NCI-H1436 treated with DMSO at 0.1 percent for 48 hours (cell line): Measurements from ENCODE around the gene EXOC6B.

Experiments
- DNase-seq: peaks from one replicate; lab custom pipeline; 2025; lab: John Stamatoyannopoulos, UW

The EXOC6B gene

GRCh38 chr2:72788756-72789155 lies 37.1 kb downstream of the EXOC6B start:
- DNase-seq, result no peak

- no peak for DNase-seq
Observed at GRCh38 chr2:72785517-72785916, 40.3 kb downstream of the EXOC6B start.

DNA sequence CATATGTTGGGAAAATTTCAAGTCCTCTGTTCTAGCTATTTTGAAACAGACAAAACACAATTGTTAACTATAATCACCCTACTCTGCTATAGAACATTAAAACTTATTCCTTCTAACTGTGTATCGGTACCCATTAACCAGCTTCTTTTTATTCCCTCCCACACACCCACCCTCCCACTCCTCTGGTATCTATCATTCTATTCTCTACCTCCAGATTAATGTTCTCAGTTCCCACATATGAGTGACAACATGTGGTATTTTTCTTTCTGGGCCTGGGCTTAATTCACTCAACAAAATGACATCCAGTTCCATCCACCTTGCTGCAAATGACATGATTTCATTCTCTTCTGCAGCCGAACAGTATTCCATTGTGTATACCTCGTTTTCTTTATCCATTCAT lies 43.3 kb downstream of the EXOC6B start:
- no peak for DNase-seq

GRCh38 chr2:72781480-72781879 lies 44.4 kb downstream of the EXOC6B start:
- DNase-seq, result no peak

DNA sequence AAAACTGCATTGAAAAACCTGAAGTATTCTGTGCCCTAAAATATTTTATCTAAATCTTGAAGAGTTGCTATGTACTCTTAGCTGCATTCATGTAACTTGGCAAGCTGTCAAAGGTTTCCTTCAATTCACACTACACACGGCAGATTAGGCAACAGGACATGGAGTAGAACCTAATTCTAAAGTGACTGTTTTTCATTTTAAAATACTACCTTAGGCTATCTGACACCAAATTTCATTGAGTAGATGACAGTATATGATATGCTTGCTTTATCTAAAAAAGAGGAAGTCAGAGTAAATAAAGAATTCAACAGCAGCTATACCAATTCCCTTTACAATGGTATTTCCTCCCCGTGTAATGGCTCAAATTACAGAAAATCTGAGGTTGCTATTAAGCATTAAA lies 45.4 kb downstream of the EXOC6B start:
- no peak for DNase-seq

GRCh38 chr2:72779495-72779894 lies 46.3 kb downstream of the EXOC6B start:
- no peak for DNase-seq

DNA sequence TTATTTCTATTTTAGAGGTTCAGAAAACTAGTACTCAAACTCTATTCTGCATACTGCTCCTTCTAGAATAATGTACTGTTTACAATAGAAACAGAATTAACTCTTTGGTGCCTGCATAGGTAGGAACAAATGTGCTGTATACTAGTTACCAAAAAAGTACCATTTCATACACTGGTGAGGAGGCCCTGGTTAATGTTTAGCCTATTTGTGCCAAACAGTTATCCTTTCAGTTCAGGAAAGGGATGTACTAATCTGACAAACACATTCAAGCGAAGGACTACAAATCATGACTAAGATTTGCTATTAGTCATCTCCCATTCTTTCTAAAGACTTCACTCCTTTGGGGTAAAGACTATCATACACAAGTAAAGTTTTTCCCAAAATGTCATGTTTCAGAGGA lies 47.4 kb downstream of the EXOC6B start:
- no peak for DNase-seq

DNA sequence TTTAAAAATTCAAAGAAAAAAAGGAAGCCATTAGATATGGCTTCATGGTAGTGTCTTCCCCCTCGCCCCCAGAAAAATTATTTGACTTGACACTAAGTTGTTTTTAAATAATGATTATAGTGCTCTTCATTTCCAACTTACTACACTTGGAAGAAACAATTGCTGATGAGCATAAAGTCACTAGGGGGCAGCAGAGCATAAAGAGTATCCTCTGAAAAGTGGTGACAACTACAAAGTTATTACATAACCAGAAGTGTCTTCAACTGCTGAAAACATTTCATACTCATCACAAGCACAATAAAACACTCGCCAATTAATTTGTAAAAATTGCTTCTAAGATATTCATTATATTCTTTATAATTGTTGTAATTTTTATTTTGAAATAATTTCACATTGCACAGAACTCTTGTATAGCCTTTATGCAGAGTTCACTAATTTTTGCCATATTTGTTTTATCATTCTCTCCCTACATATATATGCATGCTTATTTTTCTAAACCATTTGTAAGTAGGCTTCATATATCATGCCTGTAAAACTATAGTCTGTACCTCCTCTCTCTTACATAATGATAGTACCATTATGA lies 54.9 kb downstream of the EXOC6B start:
- DNase-seq, result peak; percentile 36

- DNase-seq, result no peak
Observed at GRCh38 chr2:72765997-72766609, 59.7 kb downstream of the EXOC6B start.

- no peak for DNase-seq
Observed at GRCh38 chr2:72762276-72762675, 63.6 kb downstream of the EXOC6B start.

DNA sequence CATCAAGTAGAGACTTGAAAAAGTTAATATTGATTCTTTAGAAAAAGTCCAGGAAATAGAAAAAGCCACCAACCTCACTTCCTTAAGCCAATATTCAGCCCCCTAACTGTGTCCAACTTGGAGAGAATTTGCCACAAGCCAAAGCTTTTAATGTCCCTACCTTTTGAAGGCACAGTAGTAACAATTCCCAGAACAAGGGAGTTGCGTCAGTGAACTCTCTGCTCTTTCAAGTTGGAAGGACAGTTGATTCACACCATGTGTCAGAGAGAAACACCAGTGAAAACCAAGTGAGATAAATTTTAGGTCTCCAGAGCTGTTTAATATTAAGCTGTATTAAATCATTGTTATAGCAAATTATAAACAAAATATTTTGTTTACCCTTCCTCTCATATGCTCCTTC lies 66.1 kb downstream of the EXOC6B start:
- DNase-seq, result no peak

DNA sequence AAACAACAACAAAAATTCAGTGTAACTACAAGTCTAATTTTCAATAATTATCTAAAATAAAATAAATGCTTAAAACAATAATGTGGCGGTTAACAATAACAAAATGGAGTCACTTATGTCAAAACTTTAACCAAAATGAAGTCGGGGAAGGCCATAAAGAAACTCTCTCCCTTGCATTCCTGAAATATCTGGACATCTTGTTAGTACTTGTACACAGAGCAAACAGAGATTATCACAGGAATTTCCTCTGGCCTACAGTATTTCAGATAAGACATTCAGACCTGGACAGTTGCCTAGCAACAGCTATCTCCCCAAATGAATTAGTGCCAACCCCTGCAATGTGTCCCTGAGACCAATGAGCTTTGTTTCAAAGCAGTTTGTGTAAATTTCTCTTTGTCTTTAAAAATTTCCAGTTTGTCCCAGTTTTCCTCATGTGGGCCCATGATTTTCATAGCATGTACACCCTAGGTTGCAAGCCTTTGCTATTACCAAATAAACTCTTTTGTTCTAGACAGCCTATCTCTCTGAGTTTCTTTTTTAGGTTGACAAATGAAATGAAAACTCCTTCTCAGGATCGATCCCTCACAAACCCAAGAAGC lies 68.6 kb downstream of the EXOC6B start:
- DNase-seq, result no peak

GRCh38 chr2:72755647-72756423 lies 70.0 kb downstream of the EXOC6B start:
- DNase-seq, result no peak

GRCh38 chr2:72754628-72755320 lies 71.1 kb downstream of the EXOC6B start:
- no peak for DNase-seq

- DNase-seq, result no peak
Observed at GRCh38 chr2:72750977-72751639, 74.7 kb downstream of the EXOC6B start.

DNA sequence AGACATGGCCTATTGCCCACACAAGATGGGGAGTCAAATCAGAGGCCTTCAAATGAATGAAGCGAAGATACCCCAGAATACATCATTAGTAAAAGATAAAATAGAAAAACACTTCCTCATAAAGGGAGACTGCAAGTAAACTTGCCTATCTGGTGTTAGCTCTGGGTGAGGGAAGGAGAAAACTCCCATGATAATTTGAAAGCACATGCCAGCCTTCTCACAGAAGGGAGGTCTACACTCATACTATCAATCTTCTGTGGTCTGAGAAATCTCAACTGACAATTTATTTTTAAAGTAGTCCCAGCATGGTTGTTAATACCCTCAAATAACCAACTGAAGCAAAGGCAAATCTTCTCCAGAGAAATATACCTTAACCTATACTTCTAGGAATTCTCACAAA lies 75.4 kb downstream of the EXOC6B start:
- DNase-seq, result no peak

GRCh38 chr2:72747344-72747743 lies 78.5 kb downstream of the EXOC6B start:
- DNase-seq, result no peak

GRCh38 chr2:72745679-72746368 lies 80.0 kb downstream of the EXOC6B start:
- peak; percentile 2 for DNase-seq

DNA sequence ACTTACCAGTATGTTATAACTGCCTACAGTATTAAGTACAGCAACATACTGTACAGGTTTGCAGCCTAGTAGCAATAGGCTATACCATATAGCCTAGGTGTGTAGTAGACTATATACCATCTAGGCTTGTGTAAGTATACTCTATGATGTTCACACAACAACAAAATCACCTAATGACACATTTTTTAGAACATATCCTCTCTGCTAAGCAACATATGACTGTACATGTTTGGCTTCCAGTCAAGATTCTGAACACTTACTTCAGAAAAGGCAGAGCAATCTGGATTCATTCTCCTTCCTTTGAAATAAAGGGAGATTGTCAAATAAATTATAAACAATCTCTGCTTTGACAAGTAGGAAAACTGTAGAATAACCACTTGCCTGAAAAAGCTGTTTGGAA lies 81.8 kb downstream of the EXOC6B start:
- DNase-seq, result no peak

GRCh38 chr2:72743481-72743880 lies 82.4 kb downstream of the EXOC6B start:
- no peak for DNase-seq

GRCh38 chr2:72738096-72738495 lies 87.7 kb downstream of the EXOC6B start:
- DNase-seq, result no peak
